A549 (cell line): Measurements from ENCODE around the gene SLC6A19.

Experiments
- CTCF ChIP-seq: fragments of >200 bp; sonication (Bioruptor Twin); formaldehyde crosslinking; IDR thresholded peaks from 3 replicates; pipeline ENCODE4 v1.5.1; 2016
- ESRRA ChIP-seq: fragments of 150-350 bp; IDR thresholded peaks from 2 replicates; pipeline ENCODE4 v1.6.1; 2014; ENCODE audit warnings: mild to moderate bottlenecking, low read length, borderline replicate concordance

GRCh38 chr5:1174122-1174936 is 27.1 kb upstream of the SLC6A19 start:
- TF ChIP-seq CTCF (peak; percentile 81), ESRRA (no peak)
